Adrenal gland (tissue), 12 donors: ENCODE measurements around the gene KRT26. TPM values are rescaled to one million over a fixed set of nuclear protein-coding genes. Genes with fewer than 3 reads are reported as not detected.

Source experiments
- DNase-seq, 7 donors: peaks; one replicate each; pipeline ENCODE4 v3.0.0-alpha.2; 2019 to 2020
- H3K27ac ChIP-seq, 5 donors: fragments of 200-600 bp; sonication (generic) in 4 of 5; 1 replicate in 3 of 5; 2 replicates in 2 of 5; pipeline versions ENCODE4 v1.5.1 to v1.8.0; 2016 to 2020; ENCODE audit warnings: mild to moderate bottlenecking in 1 of 5
- H3K27me3 ChIP-seq: fragments of 200-600 bp; 2 replicates; pipeline ENCODE4 v1.8.0; 2021
- H3K36me3 ChIP-seq, 2 donors: fragments of 200-600 bp; replicated peaks in 1 of 2; 1 replicate in 1 of 2; 2 replicates in 1 of 2; pipeline versions ENCODE4 v1.5.1 to v1.8.0; 2018 to 2022
- H3K4me1 ChIP-seq, 2 donors: fragments of 200-600 bp; replicated peaks in 1 of 2; 1 replicate in 1 of 2; 2 replicates in 1 of 2; pipeline versions ENCODE4 v1.5.1 to v1.8.0; 2018 to 2021
- H3K4me3 ChIP-seq, 4 donors: fragments of 200-600 bp; sonication (generic) in 3 of 4; one replicate each; pipeline ENCODE4 v1.5.1; 2016 to 2018
- H3K9me3 ChIP-seq, 3 donors: fragments of 200-600 bp; sonication (generic) in 1 of 3; replicated peaks in 1 of 3; 1 replicate in 2 of 3; 2 replicates in 1 of 3; pipeline versions ENCODE4 v1.5.1 to v1.8.0; 2016 to 2021
- CTCF ChIP-seq, 6 experiments: fragments of 450-650 bp in 4 of 6; fragments of 200-600 bp in 2 of 6; sonication (generic) in 1 of 6; IDR thresholded peaks; 1 replicate in 5 of 6; 2 replicates in 1 of 6; pipeline versions ENCODE4 v1.5.1 to v1.8.0; 2016 to 2021; ENCODE audit warnings: antibody characterized with exemption in 6 of 6, mild to moderate bottlenecking in 2 of 6, moderate library complexity in 1 of 6
- POLR2A ChIP-seq, 2 donors: fragments of 450-650 bp; IDR thresholded peaks; one replicate each; pipeline ENCODE4 v1.6.1; 2017; ENCODE audit warnings: antibody characterized with exemption in 2 of 2, mild to moderate bottlenecking in 2 of 2, moderate library complexity in 1 of 2
- WGBS, 4 donors: extraction: QIAGEN DNeasy Blood & Tissue Kit in 2 of 4; methylation state at CpG; one replicate each; pipeline versions ENCODE4 v1.1.5 to v1.1.7; 2013 to 2017; 5-methylcytosine and 5-hydroxymethylcytosine counted together
- intact Hi-C, 2 donors: fragments of 100-400 bp; cut with DNase I; formaldehyde crosslinking; loops; one replicate each; pipeline versions ENCODE4 v1.14.1 to v1.15.0; 2022 to 2023
- polyA plus RNA-seq, 3 donors: library from polyadenylated mRNA; stranded (reverse); fragments of 200-250 nt in 2 of 3; fragments of 350-450 nt in 1 of 3; fragmentation: Illumina TruSeq in 1 of 3; extraction: RNeasy Lipid Tissue Mini Kit (QIAGEN cat#74804) in 1 of 3; gene quantifications; one replicate each; pipeline ENCODE4 v1.2.3, GENCODE V29; 2013 to 2014
- total RNA-seq, 9 donors: library from RNA; depleted of rRNA in 4 of 9; stranded (reverse); fragments of >200 nt in 4 of 9; fragments of 120-200 nt in 1 of 9; fragmentation: NEBNext Ultra II Directional in 1 of 9; extraction: Animal tissue kit (Norgen Biotek cat#: 25700) in 1 of 9; gene quantifications; one replicate each; pipeline versions ENCODE4 v1.1.0 to v1.2.4, GENCODE V29; 2013 to 2023
- donor health status: healthy with polysubstance abuse.
- donor health status: Bipolar disorder and iron deficiency.
- donor health status: DM: yes; HTN: yes; CAD: no.
- donor health status: DM: no; HTN: no; CAD: no.
- donor health status: DM: no; HTN: no; CAD: no.
- donor health status: DM: yes; HTN: yes; CAD: no.

Gene KRT26
- total and polyA plus RNA-seq, 12 donors, result not detected

DNA sequence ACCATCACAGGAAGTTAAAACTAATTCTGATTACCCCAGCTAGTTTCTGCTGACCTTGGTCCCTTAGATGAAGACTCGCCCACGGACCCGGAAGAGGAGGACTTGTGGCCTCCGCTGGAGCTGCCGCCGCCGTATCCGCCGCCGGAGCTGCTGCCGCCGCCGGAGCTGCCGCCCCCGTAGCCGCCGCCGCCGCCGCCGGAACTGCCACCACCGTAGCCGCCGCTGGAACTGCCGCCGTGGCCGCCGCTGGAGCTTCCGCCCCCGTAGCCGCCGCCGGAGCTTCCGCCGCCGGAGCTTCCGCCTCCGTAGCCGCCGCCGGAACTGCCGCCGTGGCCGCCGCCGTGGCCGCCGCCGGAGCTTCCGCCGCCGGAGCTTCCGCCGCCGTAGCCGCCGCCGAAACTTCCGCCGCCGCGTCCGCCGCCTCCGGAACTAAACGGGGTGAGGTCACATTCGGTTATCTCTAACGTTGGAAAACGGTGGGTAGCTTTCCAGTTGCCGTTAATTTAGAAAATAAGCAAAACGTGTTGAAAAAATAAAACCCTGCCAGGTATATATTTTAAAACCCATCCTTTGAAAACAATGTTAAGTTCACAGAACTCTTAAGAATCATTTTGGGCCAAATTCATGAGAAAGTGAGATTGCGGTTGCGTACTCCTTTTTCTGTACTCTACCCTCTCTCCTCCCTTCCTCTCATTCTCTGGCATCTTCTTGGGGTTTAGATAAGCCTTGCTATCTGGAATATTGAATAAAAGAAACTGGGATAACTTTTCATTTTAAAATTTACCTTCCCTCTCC is 46.9 kb upstream of the KRT26 start:
- intact Hi-C loops, result no loop called here
- TF ChIP-seq POLR2A (IDR thresholded peaks at IDR 0.05), result peak; percentile 50 to 51
- TF ChIP-seq CTCF (IDR thresholded peaks at IDR 0.05), result no peak
- Histone ChIP-seq H3K4me1 (peaks cover 0 to 7% of the 10 kb centered on the region in 2 donors), H3K4me3 (peak overlapping the region; percentile 11 to 93 (median 36)), H3K27me3 (no peaks in the 10 kb centered on the region), H3K27ac (peak overlapping the region; percentile 68 to 98 (median 79)), H3K9me3 (no peaks in the 10 kb centered on the region), H3K36me3 (no peaks in the 10 kb centered on the region)
- DNase-seq, result peak; percentile 67 to 84 (median 79)
- WGBS, 4 donors, result 1 to 3% (median 1%) methylated on average over 30 to 73 of the region's 73 CpGs

DNA sequence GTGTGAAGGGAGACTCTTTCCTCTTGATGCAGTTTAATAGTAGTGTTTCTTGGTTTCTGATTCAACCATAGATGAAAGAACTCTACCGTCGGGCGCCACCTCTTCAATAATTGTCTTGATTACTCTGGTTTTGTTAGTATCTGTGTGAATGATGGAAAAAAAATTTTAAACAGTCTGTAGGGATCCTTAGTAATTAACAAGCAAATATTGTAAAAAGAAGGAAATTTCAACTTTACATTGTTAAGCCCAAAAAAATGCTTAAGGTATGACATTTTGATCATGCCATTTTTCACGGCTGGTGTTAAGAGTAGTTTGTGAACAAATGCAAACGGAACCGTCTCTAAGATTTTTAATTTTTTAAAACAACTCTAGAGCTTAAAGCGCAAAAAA is 46.3 kb upstream of the KRT26 start:
- H3K4me3 ChIP-seq, result peak overlapping the region; percentile 10 to 93 (median 36)
- H3K9me3 ChIP-seq, result no peaks in the 10 kb centered on the region
- no peak for DNase-seq
- intact Hi-C loops, result no loop called here
- WGBS, 4 donors, result 12 to 18% (median 16%) methylated on average over 7 of the region's 7 CpGs
- peaks cover 0 to 7% of the 10 kb centered on the region in 2 donors for H3K4me1 ChIP-seq
- TF ChIP-seq POLR2A (IDR thresholded peaks at IDR 0.05) (no peak), CTCF (IDR thresholded peaks at IDR 0.05) (no peak)
- no peaks in the 10 kb centered on the region for H3K36me3 ChIP-seq
- H3K27ac ChIP-seq, result peak overlapping the region in 4 of 5 donors; percentile 73 to 98 (median 84)
- H3K27me3 ChIP-seq, result no peaks in the 10 kb centered on the region

DNA sequence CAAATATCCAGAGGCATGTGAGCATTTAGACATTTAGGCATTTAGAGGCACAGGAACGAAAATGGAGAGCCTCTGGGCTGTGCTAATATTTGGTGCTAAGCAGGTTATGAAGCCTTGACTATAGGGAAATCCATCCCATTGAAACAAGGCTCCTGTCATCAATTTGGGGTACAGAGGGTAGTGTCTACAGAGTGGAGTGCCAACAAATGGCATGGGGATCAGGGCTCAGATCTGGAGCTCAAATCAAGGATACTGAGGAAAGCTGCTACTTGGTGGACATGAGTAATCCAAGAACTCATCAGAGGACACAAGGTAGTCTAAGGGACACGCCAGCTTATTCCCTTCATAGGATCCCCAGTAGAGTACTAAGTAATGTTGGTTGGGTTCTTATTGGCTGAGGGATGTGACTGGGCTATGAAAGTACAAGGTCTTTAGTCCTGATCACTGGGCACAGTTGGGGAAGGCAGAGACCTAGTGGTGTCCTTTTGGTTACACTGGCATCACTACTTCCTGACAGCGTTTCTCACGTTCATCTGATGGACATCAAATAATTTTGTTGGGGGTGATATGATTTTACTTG is 45.2 kb upstream of the KRT26 start:
- Histone ChIP-seq H3K27ac (no peak overlapping the region), H3K4me3 (no peak overlapping the region), H3K36me3 (no peaks in the 10 kb centered on the region), H3K27me3 (no peaks in the 10 kb centered on the region), H3K4me1 (peaks cover 0 to 7% of the 10 kb centered on the region in 2 donors), H3K9me3 (no peaks in the 10 kb centered on the region)
- 94 to 99% (median 97%) methylated on average over 4 of the region's 4 CpGs for WGBS, 4 donors
- DNase-seq, result no peak
- intact Hi-C loops, result no loop called here
- TF ChIP-seq CTCF (IDR thresholded peaks at IDR 0.05) (no peak), POLR2A (IDR thresholded peaks at IDR 0.05) (no peak)

DNA sequence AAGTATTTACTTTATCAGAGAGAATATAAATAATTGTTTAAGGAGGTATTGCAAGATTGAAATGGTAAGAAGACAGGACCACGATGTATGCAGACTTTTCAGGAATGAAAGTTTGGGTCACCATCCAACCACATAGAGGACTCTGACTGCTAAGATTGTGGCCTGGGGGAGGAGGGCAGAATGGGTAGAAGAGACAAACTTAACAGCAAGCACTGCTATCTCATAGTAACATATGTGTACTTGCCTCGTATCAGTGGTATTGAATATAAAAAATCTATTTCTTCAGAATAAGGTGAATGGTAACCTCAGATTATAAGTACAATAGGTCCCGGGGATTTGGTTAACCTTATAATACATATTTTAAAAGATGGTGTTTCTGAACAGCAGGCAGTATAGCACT is 44.6 kb upstream of the KRT26 start:
- no peak for TF ChIP-seq CTCF (IDR thresholded peaks at IDR 0.05)
- TF ChIP-seq POLR2A (IDR thresholded peaks at IDR 0.05), result no peak
- intact Hi-C loops, result no loop called here
- no peak for DNase-seq
- Histone ChIP-seq H3K27me3 (peaks cover 4% of the 10 kb centered on the region), H3K36me3 (no peaks in the 10 kb centered on the region), H3K27ac (no peak overlapping the region), H3K4me1 (peaks cover 0 to 7% of the 10 kb centered on the region in 2 donors), H3K4me3 (no peak overlapping the region), H3K9me3 (no peaks in the 10 kb centered on the region)
- 94 to 95% (median 95%) methylated on average over 3 of the region's 3 CpGs for WGBS, 4 donors
